Mammary epithelial cell (primary cell): Measurements from ENCODE around the gene LYL1.

Experiments
- EZH2 ChIP-seq: IDR thresholded peaks from 2 replicates; pipeline ENCODE4 v1.6.1; 2012; ENCODE audit warnings: low read length, inconsistent platforms, borderline replicate concordance
- TF ChIP-seq, protein P1 (sequence below), 2 donors: IDR thresholded peaks in 1 of 2; conservative IDR thresholded peaks in 1 of 2; 2 replicates each; pipeline ENCODE4 v1.5.1; 2011 to 2012; ENCODE audit warnings: inconsistent platforms in 2 of 2, low read length in 2 of 2, mild to moderate bottlenecking in 2 of 2, control low read depth in 1 of 2, low read depth in 1 of 2; ENCODE audit not compliant: insufficient read depth in 1 of 2; ENCODE audit errors: extremely low read depth in 1 of 2

- TF ChIP-seq, protein P1, sequence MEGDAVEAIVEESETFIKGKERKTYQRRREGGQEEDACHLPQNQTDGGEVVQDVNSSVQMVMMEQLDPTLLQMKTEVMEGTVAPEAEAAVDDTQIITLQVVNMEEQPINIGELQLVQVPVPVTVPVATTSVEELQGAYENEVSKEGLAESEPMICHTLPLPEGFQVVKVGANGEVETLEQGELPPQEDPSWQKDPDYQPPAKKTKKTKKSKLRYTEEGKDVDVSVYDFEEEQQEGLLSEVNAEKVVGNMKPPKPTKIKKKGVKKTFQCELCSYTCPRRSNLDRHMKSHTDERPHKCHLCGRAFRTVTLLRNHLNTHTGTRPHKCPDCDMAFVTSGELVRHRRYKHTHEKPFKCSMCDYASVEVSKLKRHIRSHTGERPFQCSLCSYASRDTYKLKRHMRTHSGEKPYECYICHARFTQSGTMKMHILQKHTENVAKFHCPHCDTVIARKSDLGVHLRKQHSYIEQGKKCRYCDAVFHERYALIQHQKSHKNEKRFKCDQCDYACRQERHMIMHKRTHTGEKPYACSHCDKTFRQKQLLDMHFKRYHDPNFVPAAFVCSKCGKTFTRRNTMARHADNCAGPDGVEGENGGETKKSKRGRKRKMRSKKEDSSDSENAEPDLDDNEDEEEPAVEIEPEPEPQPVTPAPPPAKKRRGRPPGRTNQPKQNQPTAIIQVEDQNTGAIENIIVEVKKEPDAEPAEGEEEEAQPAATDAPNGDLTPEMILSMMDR (conservative IDR thresholded peaks at IDR 0.05 in 1 of 2, IDR thresholded peaks at IDR 0.05 in 1 of 2; ENCODE audit: extremely low read depth in 1 of 2, insufficient read depth in 1 of 2, low read depth in 1 of 2, low read length in 2 of 2): no peak
- TF ChIP-seq EZH2: no peak
These were observed 7.8 kb downstream of the LYL1 start for GRCh38 chr19:13094771-13095392.
